Measurements from ENCODE around the gene ETS1.

GRCh38 chr11:128587415-128587814 lies at the start of gene ETS1:
- TF ChIP-seq CTCF (IDR thresholded peaks at IDR 0.05) (no peak), POLR2A (IDR thresholded peaks at IDR 0.05) (no peak)

All from transverse colon (tissue), 3 donors.